GM12891 (cell line): Measurements from ENCODE around the gene B3GALT5.
"Not testable (repeated sequence)": the region's sequence is repeated elsewhere in the genome, so short reads cannot be mapped to it uniquely, and the experiment has no call there.

Source experiments
- DNase-seq: peaks from one replicate; pipeline ENCODE4 v3.0.0; 2011; ENCODE audit warnings: low spot score; ENCODE audit not compliant: insufficient read length
- FAIRE-seq: peaks from 2 replicates; lab custom pipeline; 2011; peaks lifted over from hg19 to GRCh38; lab: Jason Lieb, UNC
- PAX5 ChIP-seq: IDR thresholded peaks from 2 replicates; pipeline ENCODE4 v1.6.1; 2011; ENCODE audit warnings: low read length, moderate library complexity, mild to moderate bottlenecking; ENCODE audit not compliant: insufficient read depth, severe bottlenecking
- POLR2A ChIP-seq: IDR thresholded peaks from 2 replicates; pipeline ENCODE4 v1.6.1; 2011; ENCODE audit warnings: low read depth, low read length, control low read depth
- POLR2AphosphoS5 ChIP-seq: IDR thresholded peaks from 2 replicates; pipeline ENCODE4 v1.6.1; 2011; ENCODE audit warnings: low read depth, low read length, control low read depth
- POU2F2 ChIP-seq: IDR thresholded peaks from 2 replicates; pipeline ENCODE4 v1.6.1; 2011; ENCODE audit warnings: low read depth, mild to moderate bottlenecking, control low read depth, low read length, moderate library complexity
- SPI1 ChIP-seq: IDR thresholded peaks from 2 replicates; pipeline ENCODE4 v1.6.1; 2011; ENCODE audit warnings: low read depth, low read length, control low read depth
- TAF1 ChIP-seq: IDR thresholded peaks from 2 replicates; pipeline ENCODE4 v1.6.1; 2011; ENCODE audit warnings: low read depth, low read length, control low read depth

Gene B3GALT5

GRCh38 chr21:39582749-39583148 lies 30.0 kb upstream of the B3GALT5 start:
- FAIRE-seq (no peak), DNase-seq (no peak)
- TF ChIP-seq SPI1 = no peak
- no peak for TF ChIP-seq POLR2AphosphoS5
- TF ChIP-seq POLR2A = no peak
- TF ChIP-seq TAF1 = no peak
- TF ChIP-seq POU2F2 = no peak
- TF ChIP-seq PAX5 = no peak

GRCh38 chr21:39583586-39583985 lies 29.2 kb upstream of the B3GALT5 start:
- FAIRE-seq = not testable (repeated sequence)

GRCh38 chr21:39587376-39587775 lies 25.4 kb upstream of the B3GALT5 start:
- FAIRE-seq (no peak), DNase-seq (no peak)
- no peak for TF ChIP-seq SPI1
- TF ChIP-seq PAX5 = no peak
- TF ChIP-seq TAF1 = no peak
- TF ChIP-seq POLR2AphosphoS5 = no peak
- TF ChIP-seq POU2F2 = no peak
- no peak for TF ChIP-seq POLR2A

More at GRCh38 chr21:39583586-39583985, 29.2 kb upstream of the B3GALT5 start:
- DNase-seq = not testable (repeated sequence)

GRCh38 chr21:39588884-39589283 lies 23.9 kb upstream of the B3GALT5 start:
- DNase-seq (no peak), FAIRE-seq (no peak)
- TF ChIP-seq TAF1 (no peak), POLR2A (no peak), SPI1 (no peak), PAX5 (no peak), POU2F2 (no peak), POLR2AphosphoS5 (no peak)

GRCh38 chr21:39593522-39593921 lies 19.2 kb upstream of the B3GALT5 start:
- TF ChIP-seq POLR2A = no peak
- TF ChIP-seq POLR2AphosphoS5 = no peak
- TF ChIP-seq SPI1 = no peak
- no peak for TF ChIP-seq TAF1
- no peak for TF ChIP-seq PAX5
- no peak for TF ChIP-seq POU2F2
- DNase-seq (no peak), FAIRE-seq (no peak)

- DNase-seq (no peak), FAIRE-seq (no peak)
- TF ChIP-seq POLR2A = no peak
- no peak for TF ChIP-seq SPI1
- no peak for TF ChIP-seq POU2F2
- no peak for TF ChIP-seq PAX5
- no peak for TF ChIP-seq POLR2AphosphoS5
- no peak for TF ChIP-seq TAF1
Observed at GRCh38 chr21:39595465-39595864, 17.3 kb upstream of the B3GALT5 start.

- FAIRE-seq = no peak
- no peak for TF ChIP-seq PAX5
- no peak for TF ChIP-seq POLR2AphosphoS5
- TF ChIP-seq POU2F2 = no peak
- TF ChIP-seq POLR2A = no peak
- TF ChIP-seq SPI1 = no peak
- no peak for TF ChIP-seq TAF1
- DNase-seq = no peak
Observed at GRCh38 chr21:39597595-39597994, 15.1 kb upstream of the B3GALT5 start.

GRCh38 chr21:39599191-39599970 lies 13.4 kb upstream of the B3GALT5 start:
- FAIRE-seq (no peak), DNase-seq (no peak)
- TF ChIP-seq POLR2A (no peak), PAX5 (no peak), POU2F2 (no peak), POLR2AphosphoS5 (no peak), TAF1 (no peak), SPI1 (no peak)

GRCh38 chr21:39601187-39601928 lies 11.4 kb upstream of the B3GALT5 start:
- DNase-seq (no peak), FAIRE-seq (no peak)
- TF ChIP-seq TAF1 (no peak), POLR2A (no peak), SPI1 (no peak), POLR2AphosphoS5 (no peak), POU2F2 (no peak), PAX5 (no peak)

- no peak for TF ChIP-seq TAF1
- no peak for TF ChIP-seq PAX5
- TF ChIP-seq POU2F2 = no peak
- no peak for TF ChIP-seq POLR2A
- no peak for FAIRE-seq
- no peak for DNase-seq
Observed at GRCh38 chr21:39602076-39602689, 10.6 kb upstream of the B3GALT5 start.
